ENCODE results near the gene SERTAD1.
"Not testable (repeated sequence)": the region's sequence is repeated elsewhere in the genome, so short reads cannot be mapped to it uniquely, and the experiment has no call there.

Gene SERTAD1

DNA sequence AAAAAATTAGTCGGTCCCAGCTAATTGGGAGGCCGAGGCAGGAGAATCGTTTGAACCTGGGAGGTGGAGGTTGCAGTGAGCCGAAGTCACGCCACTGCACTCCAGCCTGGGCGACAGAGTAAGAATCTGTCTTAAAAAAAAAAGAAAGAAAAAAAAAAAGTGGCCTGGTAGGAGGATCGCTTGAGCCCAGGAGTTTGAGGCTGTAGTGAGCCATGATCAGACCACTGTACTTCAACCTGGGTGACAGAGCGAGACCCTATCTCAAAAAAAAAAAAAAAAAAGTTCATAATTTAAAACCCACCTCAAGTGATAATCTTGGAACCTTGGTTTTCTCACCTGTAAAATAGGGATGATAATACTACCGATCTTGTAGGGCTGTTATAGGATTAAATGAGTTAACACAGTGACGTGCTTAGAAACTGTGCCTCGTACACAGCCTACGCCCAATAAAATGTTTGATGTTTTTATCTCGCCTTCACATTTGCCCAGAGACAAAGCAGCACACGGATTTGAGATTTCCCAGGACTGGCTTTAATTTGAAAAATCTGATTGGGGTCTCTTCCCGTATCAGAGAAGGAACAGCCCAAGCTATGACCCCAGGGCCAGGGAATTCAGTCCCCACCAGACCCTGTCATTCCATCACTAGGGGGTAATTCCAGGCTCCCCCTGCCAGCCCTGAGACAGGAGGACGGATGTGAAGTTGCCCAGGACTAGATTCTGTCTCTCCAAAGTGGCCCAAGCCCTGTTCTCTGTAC lies 3.6 kb downstream of the SERTAD1 start:
- DNase-seq, result peak in 2 of 6 experiments; percentile 27 to 38

DNA sequence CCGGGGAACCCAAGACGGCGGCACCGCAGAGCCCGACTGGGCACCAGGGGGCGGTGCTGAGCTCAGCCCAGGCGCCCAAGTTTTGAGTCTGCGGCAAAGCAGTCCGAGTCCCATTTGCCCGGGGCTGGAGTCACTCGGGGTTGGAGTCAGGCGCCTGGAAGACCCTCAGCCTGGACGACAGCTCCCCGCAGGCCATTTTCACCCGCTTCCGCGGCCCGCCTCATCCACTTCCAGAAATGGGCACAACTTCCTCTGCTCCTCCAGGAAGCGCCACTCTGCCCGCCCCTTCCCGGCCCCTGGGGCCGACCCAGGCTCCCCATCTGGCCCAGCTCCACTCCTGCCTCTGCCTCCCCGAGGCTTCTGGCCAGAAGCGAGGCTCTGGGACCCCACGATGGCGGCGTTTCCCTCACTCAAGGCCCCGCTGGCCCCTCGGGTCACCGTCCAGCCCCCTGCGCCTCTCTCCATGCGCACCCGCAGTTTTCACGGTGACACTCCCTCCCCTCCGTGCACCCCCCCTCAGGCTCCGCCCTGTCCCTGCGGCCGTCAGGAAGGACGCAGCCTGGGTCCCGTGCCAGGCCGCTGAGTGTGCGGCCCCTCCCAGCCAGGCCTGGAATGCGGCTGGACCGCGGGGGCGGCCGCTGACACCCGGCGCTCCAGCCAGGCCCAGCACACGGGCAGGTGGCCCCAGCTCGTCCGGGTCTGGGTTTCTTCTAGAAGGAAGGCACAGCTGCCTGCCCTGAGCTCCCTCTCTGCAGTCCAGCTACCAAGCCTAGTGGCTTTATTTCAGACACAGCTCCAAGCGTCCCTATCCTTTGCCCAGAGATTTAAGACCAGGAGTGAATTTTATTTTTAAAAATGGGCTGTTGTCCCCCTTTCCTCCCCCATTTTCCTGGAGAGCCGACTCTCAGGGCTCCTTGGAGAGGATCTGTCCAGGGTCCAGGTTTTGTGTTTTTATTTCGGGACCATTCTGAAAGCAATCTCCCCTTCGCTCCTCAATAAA lies 4.7 kb downstream of the SERTAD1 start:
- peak; percentile 60 to 85 (median 72) for DNase-seq

DNA sequence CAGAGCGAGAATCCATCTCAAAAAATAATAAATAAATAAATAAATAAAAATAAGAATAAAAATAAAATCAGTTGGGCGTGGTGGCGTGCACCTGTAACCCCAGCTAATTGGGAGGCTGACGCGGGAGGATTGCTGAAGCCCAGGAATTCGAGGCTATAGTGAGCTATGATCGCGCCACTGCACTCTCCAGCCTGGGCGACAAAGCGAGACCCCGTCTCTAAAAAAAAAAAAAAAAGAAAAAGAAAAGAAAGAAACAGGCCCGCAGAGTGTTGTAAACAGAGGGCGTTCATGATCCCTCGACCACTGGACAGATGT lies 5.4 kb downstream of the SERTAD1 start:
- DNase-seq, result no peak

DNA sequence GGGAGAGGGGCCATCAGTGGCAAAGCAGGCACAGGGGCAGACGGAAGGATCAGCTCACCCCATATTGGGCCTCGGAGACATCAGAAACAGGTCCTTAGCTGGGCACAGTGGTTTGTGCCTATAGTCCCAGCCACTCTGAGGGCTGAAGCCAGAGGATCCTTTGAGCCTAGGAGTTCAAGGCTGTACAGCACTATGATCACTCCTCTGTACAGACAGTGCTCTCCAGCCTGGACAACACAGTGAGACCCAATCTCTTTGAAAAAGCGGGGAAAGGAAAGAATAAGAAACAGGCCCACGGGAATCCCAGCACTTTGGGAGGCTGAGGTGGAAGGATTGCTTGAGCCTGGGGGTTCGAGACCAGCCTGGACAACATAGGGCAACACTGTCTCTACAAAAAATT lies 6.0 kb downstream of the SERTAD1 start:
- DNase-seq, result no peak

DNA sequence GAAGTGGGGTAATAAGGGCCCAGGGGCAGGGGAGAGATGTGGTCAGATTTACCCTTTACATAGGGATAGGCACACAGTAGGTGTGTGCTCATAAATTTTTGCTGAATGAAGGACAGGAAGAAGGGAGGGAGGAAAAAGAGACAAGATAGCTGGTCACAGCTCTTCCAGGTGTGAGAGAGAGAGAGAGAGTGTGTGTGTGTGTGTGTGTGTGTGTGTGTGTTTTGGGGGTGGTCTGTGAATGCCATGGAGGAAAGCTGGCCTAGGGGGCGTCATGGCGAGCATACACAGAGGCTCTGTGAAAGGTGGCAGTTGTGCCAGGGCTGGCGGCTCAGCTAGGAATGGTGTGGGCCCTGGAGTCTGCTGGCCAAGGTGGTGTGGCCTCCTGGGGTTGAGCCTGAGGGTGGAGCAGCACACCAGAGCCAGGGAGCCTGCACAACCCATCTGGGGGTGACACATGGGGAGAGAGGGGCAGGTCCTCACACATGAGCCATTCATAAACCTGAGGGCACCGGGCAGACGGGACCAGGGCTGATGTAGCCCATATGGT lies 6.7 kb downstream of the SERTAD1 start:
- no peak for DNase-seq

DNA sequence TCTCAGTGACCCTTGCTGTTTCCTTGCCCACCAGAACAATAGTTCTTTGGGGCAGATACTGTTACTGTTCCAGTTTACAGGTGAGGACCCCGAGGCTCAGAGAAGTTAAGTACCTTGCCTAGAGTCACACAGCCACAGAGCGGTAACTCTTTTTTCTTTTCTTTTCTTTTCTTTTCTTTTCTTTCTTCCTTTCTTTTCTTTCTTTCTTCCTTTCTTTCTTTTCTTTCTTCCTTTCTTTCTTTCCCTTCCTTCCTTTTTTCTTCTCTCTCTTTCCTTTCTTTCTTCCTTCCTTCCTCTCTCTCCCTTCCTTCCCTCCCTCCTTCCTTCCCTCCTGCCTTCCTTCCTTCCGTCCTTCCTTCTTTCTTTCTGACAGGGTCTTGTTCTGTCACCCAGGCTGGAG lies 7.8 kb downstream of the SERTAD1 start:
- DNase-seq, result no peak

DNA sequence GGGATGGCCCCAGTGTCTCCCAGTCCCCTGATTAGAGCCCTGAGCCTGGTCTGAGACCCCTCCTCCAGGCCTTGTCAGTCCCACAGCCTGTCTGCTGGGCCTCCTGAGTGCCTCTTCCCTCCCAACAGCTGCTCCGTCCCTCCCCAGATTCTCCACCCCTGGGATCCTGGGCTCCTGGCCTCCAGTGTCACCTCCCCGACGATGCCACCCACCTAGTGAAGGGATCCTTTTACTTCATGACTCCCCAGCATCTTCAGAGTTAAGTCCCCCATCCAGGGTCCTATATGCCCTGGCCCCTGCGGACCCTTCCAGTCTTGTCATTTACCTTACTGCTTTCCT lies 8.2 kb downstream of the SERTAD1 start:
- no peak for DNase-seq

DNA sequence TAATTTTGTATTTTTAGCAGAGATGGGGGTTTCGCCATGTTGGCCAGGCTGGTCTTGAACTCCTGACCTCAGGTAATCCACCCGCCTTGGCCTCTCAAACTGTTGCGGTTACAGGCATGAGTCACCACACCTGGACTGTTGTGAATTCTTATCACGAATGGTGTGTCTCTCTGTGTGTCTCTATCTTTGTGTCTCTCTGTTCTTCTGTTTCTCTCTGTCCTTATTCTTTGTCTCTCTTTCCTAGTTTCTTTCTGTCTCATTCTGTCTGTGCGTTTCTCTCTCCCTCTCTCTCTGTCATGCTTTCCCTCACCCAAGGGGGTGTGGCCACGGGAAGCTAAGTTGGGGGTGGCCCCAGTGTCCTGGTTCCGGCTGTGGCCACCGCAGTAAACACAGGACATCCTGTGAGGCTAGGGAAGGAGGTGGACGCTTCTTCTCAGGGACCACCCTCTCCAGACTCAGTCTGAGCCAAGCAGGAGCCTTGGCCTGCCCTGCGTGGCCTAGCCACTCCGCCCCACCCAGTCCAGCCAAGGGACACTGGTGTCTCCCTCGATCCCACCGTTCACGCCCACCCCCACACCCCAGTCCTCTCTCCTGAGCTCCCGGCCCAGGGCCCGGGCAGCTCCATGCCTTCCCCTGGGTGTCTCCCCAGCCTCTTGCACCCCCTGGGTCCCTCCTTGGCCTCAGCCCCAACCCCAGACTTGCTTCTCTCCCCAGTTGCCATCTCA lies 8.7 kb downstream of the SERTAD1 start:
- no peak for DNase-seq

DNA sequence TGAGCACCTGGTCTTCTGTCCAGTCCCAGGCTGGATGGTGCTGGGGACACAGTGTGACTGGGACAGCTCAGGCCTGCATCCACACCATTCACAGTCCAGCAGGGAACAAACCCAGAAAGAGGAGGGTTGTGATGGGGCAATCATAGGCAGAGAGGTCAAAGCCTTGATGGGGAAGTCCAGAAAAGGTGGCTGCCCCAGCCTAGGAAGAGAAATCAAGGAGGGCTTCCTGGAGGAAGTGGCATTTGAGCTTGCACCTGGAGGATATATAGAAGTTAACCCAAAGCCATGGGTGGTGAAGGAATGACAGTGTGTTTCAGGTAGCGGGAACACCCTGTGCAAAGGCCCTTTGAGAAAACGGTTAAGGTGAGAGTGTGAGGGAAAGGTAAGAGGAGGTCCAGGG lies 10.0 kb downstream of the SERTAD1 start:
- DNase-seq, result no peak

DNA sequence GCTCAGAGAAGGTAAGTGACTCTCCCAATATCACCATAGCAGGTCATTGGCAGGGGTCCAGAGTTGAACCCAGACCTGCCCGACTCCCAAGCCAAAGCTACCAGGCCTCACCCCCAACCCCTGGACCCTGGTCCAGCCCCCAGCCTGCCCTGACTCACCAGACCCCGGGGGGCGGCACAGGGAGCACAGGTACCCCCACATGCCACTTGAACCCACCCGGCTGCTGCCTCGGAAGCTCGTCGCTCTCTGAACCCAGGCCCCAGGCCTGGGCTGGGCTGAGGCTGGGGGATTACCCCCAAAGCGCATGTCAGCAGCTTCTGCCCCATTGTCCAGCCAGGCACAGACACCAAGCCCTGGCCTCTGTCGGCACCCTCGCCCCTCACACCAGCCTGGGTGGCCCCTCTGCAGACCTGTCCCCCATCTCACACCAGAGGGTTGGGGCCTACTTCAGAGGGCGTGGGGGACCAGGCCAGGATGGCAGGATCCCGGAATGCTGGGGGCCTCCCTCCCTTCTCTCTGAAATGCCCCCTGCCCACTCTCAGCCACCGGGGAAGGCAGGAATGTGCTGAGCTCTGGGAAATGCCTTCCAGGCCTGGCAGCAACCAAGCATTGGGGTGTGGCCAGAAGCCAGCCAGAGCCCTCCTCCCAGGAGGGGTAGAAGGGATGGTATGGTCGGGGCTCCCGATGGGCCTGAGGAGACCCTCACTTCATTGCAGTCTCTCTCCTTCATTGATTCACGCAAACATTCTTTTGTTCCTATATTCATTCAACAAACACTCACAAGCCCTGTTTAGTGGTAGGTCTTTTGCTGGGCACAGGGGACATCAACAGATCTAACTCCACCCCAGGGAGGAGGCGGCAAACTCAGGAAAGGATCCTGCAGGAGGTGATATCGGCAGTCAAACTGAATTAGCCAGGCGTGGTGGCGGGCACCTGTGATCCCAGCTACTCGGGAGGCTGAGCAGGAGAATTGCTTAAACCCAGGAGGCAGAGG lies 11.0 kb downstream of the SERTAD1 start:
- no peak for DNase-seq

DNA sequence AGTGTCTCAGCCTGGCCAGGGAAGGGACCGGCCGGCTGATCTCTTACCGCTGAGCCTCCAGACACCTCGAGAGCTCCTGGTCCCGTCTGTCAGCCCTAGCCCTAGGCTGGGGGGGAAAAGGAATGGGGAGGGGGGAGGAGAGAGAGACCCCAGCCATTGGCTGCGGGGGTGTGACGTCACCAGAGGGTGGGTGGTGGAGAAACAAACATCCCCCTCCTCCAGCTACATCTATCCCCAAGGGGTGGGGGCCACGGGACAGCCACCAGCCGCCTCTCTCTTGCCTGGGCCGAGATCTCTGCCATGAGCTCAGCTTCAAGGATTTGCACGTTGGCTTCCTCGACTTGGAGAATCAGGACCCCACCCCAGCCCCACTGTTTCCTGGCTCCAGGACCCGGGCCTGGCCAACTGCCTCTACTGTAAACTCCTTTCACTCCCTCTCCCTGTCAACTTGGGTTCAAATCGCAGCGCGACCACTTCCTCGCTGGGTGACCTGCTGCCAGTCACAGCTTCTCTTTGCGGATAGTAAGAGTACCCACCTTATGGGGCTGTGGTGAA lies 12.4 kb downstream of the SERTAD1 start, which contains the start of gene PRX:
Gene PRX (minus strand): TSS at position 88 of the 555 bp plus-strand sequence. CDS start 5,446 bp downstream, outside the sequence.
- no peak for DNase-seq

DNA sequence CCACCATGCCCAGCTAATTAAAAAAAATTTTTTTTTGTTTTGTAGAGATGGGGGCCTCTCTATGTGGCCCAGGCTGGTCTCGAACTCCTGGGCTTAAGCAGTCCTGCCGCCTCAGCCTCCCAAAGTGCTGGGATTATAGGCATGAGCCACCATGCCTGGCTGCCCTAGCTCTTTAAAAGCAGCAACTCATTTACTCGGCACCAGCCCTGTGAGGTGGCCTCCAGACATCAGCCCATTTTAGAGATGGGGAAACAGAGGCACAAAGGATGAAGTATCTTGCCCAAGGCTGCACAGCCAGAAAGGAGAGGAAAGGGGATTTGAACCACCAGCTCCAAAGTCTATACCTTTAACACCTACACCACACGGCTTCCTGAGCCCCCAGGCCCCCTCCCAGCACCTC lies 12.9 kb downstream of the SERTAD1 start:
- DNase-seq, result no peak

DNA sequence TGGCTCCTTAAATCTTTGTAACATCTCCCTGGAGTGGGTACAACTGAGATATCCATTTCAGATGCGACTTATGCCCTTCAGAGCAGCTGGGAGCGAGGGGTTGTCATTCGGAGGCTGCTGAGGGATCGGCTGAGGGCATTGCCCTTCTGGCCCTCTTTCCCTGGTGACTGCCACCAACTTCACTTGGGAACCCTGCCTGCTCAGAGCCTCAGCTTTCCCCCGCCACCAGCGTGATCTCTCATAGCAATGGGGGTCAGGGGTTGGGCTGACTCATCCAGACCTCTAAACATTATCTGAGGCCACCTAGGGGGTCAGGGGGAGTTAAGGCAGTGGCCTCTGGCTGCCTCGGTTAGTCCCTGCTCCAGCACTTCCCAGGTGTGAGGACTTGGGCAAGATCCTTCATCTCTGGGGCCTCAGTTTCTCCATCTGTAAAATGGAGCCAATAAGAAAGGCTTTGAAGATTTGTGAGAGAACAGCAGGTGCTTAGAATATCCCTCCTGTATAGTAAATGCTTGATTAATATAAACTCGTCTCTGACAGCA lies 13.8 kb downstream of the SERTAD1 start:
- DNase-seq, result no peak

DNA sequence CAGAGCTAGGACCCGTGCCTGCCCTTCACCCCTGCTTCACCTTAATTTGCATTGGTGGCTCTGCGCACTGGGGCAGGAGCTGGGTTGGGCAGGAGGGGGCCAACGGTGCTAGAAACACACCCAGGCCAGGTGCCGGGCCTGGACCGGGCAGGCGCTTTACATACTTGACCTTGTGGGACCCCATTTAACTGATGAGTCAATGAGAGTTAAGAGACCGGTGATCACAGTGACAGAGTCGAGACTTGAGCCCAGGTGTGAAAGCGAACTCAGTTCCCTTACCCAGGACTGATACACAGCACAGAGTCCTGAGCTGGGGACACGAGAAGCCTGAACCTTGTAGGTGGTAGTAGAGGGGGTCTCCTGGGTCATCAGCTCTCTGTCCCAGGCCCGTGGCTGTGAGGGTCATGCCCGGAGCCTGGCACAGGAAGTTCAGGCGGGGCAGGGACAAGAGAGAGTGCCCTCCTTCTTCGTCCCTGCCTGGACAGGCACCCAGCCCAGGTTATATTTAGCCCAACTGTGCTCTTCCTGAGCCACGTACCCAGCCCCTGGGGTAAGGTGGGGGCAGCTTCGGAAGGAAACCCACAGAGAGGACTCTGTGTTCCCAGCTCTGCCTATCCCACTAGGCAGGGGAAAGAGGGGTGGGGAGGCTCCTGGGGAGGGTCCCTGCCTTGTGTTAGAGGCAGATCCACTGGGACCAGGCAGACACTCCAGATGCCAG lies 14.5 kb downstream of the SERTAD1 start:
- no peak for DNase-seq

DNA sequence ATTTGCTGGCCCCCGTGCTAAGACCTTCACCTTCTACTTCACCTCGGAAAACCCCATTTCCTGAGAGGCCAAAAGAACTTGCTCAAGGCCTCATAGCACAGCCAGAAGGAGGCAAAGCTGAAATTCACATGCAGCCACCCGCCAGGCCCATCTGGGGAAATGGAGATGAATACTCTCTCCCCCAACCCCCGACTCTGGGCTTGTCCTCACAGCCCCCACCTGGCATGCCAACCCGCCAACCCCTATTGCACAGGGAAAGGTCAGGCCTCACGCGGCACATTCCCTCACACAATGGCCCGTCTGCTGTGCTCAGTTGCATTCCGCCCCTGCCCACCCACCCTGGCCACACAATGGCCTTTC lies 15.8 kb downstream of the SERTAD1 start:
- no peak for DNase-seq

DNA sequence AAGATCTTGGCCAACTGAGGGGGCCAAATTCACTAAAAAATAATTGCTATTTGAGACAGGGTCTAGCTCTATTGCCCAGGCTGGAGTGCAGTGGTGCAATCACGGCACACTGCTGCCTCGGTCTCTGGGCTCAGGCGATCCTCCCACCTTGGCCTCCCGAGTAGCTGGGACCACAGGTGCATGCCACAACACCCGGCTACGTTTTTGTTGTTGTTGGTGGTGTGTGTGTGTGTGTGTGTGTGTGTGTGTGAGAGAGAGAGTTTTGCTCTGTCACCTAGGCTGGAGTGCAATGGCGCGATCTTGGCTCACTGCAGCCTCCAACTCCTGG lies 17.2 kb downstream of the SERTAD1 start:
- not testable (repeated sequence) for DNase-seq

DNA sequence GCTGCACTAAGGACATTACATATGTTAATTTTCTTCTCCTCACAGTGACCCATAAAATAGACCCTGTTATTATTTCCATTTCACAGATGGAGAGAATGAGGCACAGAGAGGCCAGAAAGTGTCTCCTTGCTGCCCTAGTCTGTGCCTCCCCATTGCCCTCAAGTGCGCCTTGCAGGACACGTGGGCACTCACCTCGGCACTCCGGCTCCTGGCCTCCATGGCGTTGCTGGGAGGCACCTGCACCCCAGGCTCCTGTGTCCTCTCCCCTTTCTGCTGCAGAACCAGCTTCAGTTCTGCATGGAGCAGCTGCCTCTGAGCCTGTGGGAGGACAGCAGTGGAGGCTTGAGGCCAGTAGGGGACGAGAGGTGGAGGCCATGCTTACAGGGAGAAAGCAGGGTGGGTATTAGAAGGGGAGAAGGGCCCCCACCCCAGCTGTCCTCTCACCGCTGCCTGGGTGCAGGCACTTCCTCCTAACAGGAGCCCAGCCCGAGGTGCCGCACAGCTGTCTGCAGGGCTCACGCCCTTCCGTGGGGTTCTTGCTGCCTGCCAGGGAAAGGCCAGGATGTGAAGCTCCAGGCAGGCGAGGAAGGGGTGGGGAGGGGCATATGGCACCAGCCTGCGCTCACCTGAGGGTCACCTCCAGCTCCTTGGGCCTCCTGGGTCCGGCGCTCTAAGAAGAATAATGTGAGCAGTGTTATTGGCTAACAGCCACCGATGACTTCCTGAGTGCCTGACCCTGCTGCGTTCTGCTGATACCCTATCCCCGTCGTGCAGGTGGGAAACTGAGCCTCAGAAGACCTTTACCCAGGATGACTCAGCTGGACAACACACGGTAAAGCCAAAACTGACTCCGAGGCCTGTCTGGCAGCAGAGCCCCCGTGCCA lies 17.8 kb downstream of the SERTAD1 start:
- no peak for DNase-seq

DNA sequence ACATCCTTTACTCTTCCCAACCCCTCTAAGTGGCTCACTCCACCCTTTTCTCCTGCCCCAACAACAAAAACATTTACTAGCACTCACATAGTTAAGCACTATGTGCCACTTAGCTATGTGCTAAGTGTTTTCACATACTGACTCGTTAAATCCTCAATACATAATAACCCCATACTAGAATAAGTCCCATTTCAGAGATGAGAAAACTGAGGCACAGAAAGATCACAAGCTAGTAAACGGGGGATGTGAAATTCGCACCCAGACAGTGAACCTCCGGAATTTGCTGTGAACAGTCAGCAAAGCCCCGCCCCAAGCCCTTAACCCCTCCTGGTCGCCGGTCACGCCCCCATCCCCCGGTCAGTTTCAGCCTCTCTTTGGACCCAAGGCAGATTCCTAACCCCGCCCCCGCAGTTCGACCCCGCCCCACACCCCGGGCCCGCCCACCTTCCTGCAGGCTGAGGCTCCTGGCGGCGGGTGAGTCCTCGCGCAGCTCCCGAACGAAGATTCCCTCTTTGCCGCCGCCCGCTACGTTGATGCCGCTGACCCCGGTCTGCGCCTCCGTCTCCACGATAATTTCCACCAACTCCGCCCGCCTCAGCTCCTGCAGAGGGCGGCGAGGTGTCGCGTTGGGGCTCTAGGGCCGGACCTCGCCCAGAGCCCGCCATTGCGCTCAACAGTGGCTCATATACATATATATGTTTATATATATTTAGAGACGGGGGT lies 22.4 kb downstream of the SERTAD1 start:
- DNase-seq, result peak; percentile 52 to 80 (median 74)

DNA sequence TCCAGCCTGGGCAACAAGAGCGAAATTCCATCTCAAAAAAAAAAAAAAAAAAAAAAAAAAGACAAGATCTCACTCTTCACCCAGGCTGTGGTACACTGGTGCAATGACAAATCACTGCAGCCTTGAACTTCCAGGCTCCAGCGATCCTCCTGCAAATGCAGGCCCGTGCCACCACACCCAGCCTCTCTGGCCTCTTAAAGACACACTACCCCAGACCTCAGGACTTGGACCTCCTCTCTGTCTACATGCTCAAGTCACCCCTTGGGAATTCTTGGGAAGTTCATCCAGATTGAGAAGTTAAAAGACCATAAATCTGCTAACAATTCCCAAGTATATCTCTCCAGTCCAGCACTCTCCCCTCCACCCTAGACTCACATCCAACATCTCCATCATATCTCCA lies 25.2 kb downstream of the SERTAD1 start:
- DNase-seq, result no peak

Data from stimulated activated naive CD4-positive, alpha-beta T cell (primary cell).